ENCODE results near the gene ZMYM3.
A peak's percentile ranks its signal among the peaks of the same experiment; 100 is the strongest.

ZMYM3 gene

DNA sequence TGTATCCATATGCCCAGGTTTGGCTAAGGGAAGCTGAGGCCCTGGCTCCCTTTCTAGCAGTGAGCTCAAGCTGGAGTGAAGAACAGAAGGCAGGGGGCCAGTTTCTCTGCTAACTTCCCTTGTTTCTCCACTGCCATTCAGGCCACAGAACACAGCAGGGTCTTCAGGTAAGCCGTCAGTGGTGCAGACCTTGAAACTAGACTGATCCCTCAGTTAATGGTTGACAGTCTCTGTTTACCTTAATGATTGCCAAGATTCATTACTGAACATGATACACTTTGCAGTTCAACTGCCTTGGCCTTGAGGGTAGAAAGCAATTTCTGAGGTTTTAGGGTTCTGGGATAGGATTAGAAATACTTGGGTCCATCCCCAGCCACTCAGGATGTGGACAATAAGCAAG is 39.8 kb downstream of the ZMYM3 start:
- DNase-seq (ENCODE audit: low spot score) = no peak

DNA sequence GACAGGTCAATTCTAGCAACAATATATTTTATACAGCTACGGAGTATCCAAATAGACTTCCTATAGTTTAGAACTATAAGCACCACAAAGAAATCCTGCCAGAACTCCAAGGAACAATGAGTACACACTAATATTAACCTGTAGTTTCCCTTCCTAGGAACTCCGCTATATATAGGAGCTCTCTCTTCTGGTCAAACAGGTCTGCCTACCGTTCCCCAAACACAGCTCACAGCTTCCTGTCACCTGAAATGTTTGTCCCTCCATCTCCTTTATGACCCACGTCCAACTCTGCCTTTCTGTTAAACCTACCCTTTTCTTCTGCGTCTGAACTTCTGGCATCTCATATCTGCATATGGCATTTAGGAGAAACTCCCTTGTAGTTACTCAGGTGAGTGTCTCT is 41.4 kb downstream of the ZMYM3 start:
- DNase-seq (ENCODE audit: low spot score) = no peak

DNA sequence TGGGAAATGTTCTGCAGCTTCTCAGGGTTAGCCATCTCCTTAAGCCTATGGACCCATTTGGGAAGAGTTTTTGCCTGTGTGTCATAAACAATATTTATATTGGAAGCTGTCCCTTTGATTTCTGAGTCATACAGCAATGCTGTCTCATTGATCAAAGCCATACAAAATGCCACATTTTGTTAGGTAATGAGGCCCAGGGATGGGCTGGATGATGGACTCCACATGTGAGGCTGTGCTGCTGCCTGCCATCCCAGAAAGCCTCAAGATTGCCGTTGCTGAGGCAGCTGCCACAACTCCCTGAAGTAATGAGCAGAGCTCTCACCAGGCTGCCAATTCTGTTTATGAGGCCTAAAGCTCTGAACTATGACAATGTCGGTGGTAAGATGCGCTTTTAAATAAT is 43.1 kb downstream of the ZMYM3 start:
- DNase-seq (ENCODE audit: low spot score) = no peak

DNA sequence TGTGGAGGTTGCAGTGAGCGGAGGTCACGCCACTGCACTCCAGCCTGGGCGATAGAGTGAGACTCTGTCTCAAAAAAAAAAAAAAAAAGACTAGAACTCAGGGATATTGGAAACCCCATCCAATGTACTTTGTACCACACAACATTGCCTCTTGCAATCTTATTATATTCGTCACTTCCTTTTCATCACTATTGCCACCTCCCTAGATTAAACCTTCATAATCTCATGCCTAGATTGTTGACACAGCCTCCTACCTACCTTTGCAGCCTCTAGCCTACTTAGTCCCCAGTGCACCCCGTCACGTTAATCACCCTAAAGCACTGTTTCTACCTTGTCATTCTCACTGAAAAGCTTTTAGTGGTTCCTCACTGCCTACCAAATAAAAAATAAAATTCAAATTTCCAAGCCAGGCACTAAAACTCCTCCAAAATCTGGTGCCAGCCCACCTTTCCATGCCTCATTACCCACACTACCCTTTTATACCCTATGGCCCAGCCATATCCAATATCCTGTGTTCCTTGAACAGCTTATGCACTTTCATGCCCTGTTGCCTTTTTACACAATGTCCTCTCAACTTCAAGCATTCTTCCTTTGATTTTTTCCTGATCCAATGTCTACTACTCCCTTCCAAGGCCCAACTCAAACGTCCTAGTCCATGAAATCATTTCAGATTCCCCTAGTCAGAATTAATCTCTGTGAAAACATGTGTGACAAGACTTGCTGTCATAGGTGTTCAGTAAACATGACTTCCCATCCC is 54.5 kb downstream of the ZMYM3 start:
- no peak for DNase-seq (ENCODE audit: low spot score)

DNA sequence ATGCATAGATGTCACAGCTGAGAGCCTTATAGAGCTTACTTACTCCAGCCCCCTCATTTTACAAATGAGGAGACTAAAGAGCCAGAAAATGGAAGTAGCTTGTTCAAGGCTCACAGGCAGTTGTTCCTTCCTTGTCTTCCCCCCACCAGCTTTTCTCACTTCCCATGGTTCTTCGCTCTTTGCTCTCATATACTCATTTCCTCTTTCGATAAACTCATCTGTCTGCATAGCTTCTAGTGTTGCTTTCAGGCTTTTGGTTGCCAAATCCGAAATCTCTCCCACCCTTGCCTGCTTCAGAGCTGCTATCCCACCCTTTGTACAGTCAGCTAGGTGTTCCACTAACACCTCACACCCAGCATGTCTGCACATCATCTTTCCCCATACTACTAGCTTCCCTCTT is 55.9 kb downstream of the ZMYM3 start:
- peak; percentile 23 for DNase-seq (ENCODE audit: low spot score)

DNA sequence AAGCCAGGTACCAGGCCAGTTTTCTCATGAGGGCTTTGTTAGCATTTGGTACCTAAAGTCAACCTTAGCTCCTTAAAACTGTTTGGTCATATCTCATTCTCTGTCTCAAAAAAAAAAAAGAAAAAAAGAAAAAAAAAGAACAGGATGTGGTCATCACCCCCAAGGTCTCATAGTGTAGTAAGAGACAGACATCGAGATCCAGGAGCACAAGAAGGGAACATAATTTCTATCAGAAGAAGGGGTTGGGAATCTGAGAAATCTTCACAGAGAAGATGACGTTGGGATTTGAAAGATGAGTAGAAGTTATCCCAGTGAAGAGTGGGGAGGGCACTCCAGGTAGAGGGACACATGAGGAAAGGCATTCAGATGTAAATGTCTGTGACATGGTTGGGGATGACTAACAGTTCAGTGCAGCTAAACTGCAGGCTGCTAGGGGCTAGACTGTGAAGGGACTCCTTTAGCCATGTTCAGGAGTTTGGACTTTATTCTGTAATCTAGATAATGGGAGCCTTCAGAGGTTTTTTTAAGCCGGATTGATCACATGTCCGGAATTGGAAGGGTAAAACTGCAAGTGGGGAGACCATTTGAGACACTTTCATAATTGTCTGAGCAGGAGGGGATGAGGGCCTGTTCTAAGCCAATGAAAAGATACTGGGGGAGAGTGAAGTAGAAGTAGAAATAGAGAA is 57.8 kb downstream of the ZMYM3 start:
- DNase-seq (ENCODE audit: low spot score) = peak; percentile 21

DNA sequence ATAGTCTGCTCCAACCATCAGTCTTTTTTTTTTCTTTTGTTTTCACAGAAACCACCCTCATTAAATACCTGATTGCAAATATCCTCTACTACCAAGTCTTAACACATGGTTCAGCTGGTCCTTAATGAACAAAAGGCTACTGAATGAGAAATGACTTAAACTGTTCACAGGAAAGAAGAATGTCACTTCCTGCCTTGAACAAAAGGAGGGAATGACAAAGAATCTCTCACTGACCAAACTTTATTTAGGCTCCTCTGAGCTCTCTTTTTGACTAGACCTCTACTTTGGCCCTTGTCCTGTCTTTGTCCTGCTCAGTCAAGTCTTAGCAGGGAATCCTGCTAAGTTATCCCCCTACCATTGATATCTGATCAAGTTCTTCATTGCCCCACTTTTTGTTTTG is 62.7 kb downstream of the ZMYM3 start:
- no peak for DNase-seq (ENCODE audit: low spot score)
